ENCODE results near the gene SF3B1.
"Not testable (repeated sequence)": the region's sequence is repeated elsewhere in the genome, so short reads cannot be mapped to it uniquely, and the experiment has no call there.

The SF3B1 gene

GRCh38 chr2:197354169-197354558, 80.7 kb downstream of the SF3B1 start:
- no peak for TF ChIP-seq CTCF (IDR thresholded peaks at IDR 0.05; ENCODE audit: low read length, missing control alignments)
- no peak for DNase-seq (ENCODE audit: low read depth)
- H3K4me3 ChIP-seq (replicated peaks; ENCODE audit: low read depth, low read length): no peak overlapping the region

- no peak overlapping the region for H3K4me3 ChIP-seq (replicated peaks; ENCODE audit: low read depth, low read length)
- DNase-seq (ENCODE audit: low read depth): no peak
- no peak for TF ChIP-seq CTCF (IDR thresholded peaks at IDR 0.05; ENCODE audit: low read length, missing control alignments)
Measured at GRCh38 chr2:197353393-197354168, 81.2 kb downstream of the SF3B1 start.

GRCh38 chr2:197349699-197350098, 85.1 kb downstream of the SF3B1 start:
- DNase-seq (ENCODE audit: low read depth): no peak
- H3K4me3 ChIP-seq (replicated peaks; ENCODE audit: low read depth, low read length): no peak overlapping the region
- no peak for TF ChIP-seq CTCF (IDR thresholded peaks at IDR 0.05; ENCODE audit: low read length, missing control alignments)

- TF ChIP-seq CTCF (IDR thresholded peaks at IDR 0.05; ENCODE audit: low read length, missing control alignments): no peak
- H3K4me3 ChIP-seq (replicated peaks; ENCODE audit: low read depth, low read length): no peak overlapping the region
- no peak for DNase-seq (ENCODE audit: low read depth)
Measured at GRCh38 chr2:197348721-197349360, 86.0 kb downstream of the SF3B1 start.

- no peak for DNase-seq (ENCODE audit: low read depth)
- no peak for TF ChIP-seq CTCF (IDR thresholded peaks at IDR 0.05; ENCODE audit: low read length, missing control alignments)
- no peak overlapping the region for H3K4me3 ChIP-seq (replicated peaks; ENCODE audit: low read depth, low read length)
Measured at GRCh38 chr2:197345846-197346370, 88.9 kb downstream of the SF3B1 start.

GRCh38 chr2:197343968-197344367, 90.9 kb downstream of the SF3B1 start:
- H3K4me3 ChIP-seq (replicated peaks; ENCODE audit: low read depth, low read length); DNase-seq (ENCODE audit: low read depth): not testable (repeated sequence)

GRCh38 chr2:197340591-197340990, 94.2 kb downstream of the SF3B1 start:
- no peak for DNase-seq (ENCODE audit: low read depth)
- TF ChIP-seq CTCF (IDR thresholded peaks at IDR 0.05; ENCODE audit: low read length, missing control alignments): no peak

More at GRCh38 chr2:197340591-197340990, 94.2 kb downstream of the SF3B1 start:
- H3K4me3 ChIP-seq (replicated peaks; ENCODE audit: low read depth, low read length): no peak overlapping the region
